NCI-H128 (cell line): ENCODE results near the gene UBE3A.
"Not testable (repeated sequence)": the region's sequence is repeated elsewhere in the genome, so short reads cannot be mapped to it uniquely, and the experiment has no call there.

Source experiments
- DNase-seq: peaks from one replicate; lab custom pipeline; 2025; ENCODE audit not compliant: unreplicated experiment; lab: John Stamatoyannopoulos, UW

The UBE3A gene

GRCh38 chr15:25439369-25439836 lies 579 bp upstream of the UBE3A start:
- DNase-seq = no peak

DNA sequence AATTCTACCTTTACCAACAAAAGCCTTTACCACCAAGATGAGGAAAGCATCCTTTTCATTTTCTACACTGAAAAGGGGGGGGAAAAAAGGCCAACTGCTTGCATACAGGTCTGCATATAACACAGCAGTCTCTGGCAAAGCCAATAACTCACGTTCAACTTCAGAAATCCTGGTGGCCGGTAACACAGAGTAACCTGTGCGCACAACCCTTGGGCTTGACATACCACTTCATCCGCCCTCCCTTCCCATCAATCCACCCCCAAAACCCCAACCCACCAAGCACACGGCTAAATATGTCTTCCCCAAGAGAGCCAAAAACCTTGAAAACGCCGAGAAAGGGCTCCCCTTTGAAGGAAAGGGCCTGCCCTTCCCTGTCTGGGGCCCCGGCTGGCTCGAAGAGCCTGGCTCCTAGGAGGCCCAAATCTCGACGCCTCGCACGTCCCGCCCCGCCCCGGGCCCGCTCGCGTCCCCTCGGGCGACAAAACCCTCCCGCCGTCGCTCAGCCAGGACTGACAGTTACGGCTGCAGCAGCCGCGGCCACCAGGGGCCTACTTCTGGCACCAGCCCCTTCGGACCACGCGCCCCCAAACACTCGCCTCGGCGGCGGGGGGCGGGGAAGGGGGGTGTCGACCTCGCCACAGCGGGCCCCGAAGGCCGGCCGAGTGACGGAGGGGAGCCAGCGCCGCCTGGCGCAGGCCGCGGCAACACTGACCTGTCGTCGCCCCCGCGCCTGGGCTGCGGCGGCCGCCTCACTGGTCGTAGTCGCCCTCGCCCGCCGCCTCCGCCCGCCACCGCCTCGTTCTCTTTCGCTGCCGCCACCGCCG lies 835 bp downstream of the UBE3A start:
- DNase-seq = peak; percentile 1

GRCh38 chr15:25436707-25437106 lies 2.1 kb downstream of the UBE3A start:
- no peak for DNase-seq

- DNase-seq = no peak
These were observed 3.2 kb downstream of the UBE3A start for GRCh38 chr15:25435474-25436243.

DNA sequence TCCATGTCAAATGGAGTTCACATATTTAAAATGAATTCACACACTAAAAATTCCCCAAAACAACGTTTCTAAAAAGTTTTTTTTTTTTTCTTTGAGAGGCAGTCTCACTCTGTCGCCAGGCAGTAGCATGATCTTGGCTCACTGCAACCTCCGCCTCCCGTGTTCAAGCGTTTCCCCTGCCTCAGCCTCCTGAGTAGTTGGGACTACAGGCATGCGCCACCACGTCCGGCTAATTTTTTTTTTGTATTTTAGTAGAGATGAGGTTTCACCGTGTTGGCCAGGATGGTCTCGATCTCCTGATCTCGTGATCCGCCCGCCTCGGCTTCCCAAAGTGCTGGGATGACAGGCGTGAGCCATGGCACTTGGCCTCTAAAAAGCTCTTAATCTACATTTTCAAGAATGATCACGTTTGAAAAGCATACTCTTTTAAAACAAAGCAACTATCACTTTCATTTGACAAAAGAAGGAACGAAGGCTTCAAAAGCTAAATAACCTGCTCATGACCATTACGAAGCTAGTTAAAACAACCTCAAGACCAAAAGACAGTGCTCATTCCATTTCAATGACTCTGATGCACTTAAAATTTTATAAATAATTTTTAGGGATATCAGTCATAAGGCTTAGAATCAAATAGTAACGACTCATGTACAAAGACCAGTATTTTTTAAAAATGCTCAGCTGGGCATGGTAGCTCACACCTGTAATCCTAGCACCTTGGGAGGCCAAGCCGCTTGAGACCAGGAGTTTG lies 5.5 kb downstream of the UBE3A start:
- no peak for DNase-seq

DNA sequence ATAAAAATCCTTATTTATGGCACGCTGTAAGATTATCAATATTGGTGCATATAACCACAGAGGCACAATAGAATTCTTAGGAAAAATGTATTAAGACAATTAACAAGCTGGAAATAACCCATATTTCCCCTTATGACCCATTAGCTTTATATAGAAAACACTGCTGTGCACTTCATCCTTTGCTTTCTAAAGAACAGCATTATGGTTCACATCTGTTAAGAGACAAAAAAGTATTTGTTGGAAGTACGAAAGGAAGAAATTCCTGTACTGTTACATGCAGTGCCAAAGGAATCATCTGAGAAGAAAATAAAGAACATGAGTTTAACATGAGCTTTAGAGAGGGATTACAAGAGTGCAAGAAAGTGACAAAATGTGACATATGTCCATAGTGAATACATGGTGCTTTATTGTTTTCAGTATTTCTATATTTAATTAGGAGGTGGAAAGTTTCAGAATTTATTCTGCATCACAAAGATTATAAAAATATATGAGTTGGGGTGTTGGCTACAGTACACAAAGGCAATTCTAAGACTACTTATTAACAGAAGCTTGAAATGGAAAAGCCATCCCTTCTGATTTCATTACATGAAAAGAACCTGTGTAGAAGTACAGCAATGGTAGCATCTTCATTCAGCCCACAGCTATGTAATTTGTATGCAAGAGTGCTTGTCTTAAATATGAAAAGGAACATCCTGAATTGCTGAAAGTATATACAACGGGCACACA lies 6.8 kb downstream of the UBE3A start:
- DNase-seq = no peak

- no peak for DNase-seq
These were observed 11.0 kb downstream of the UBE3A start for GRCh38 chr15:25427861-25428260.

- no peak for DNase-seq
These were observed 11.8 kb downstream of the UBE3A start for GRCh38 chr15:25426896-25427610.

GRCh38 chr15:25424073-25424472 lies 14.8 kb downstream of the UBE3A start:
- no peak for DNase-seq

- no peak for DNase-seq
These were observed 16.8 kb downstream of the UBE3A start for GRCh38 chr15:25422021-25422420.

GRCh38 chr15:25418202-25418601 lies 20.6 kb downstream of the UBE3A start:
- no peak for DNase-seq

GRCh38 chr15:25417604-25418003 lies 21.2 kb downstream of the UBE3A start:
- no peak for DNase-seq

DNA sequence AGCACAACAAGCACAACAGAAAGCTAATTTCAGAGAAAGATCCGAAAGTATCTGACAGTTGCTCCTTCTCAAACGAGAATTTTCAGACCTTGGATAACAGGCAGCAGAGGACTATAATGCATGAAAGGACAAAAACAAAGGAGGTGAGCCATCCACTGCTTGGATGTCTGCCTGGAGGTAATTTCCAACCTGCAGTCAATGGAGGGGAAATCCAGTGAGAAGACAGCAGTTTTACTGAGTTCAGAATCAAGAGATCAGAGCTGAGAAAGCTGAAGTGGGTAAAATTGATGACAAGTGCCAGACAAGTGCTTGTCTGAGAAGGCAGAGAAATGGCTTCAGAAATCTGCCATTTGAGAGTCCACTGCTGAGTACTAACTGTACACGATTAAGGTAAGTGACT lies 22.1 kb downstream of the UBE3A start:
- no peak for DNase-seq

- no peak for DNase-seq
These were observed 23.1 kb downstream of the UBE3A start for GRCh38 chr15:25415707-25416106.

DNA sequence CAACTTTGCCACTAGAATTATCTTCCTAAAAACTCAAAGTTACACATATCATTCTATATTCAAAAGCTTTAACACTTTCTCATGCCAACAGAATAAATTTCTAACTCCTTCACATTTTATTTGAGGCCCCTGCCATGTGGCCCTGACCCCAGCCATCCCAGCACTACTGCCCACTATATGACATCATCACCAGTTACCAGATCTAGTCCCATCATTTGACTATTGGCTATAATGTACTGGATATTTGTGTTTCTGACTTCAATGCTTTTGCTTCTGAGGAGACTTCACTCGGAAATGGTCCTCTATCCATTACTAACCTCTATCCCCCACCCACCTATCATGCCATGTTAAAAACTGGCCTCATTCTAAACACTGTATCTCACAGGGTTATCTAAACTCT lies 23.6 kb downstream of the UBE3A start:
- no peak for DNase-seq

DNA sequence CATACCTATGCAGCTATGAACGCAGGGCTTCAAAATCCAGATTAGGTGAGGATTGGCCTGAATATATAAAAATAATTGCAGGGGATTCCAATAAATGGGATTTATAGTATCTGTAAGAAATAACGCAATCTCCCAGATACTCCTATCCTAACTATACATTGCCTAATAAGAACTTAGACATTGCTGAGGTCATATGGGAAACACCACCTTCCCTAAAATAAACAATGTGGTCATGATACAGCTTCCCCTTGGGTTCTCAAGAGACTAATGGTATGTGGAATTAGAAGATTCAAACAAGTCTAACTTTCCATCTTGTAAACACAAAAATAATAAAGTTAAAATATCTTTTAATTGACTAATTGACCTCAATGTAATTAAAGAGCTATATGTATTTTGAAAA lies 28.2 kb downstream of the UBE3A start:
- DNase-seq = no peak

DNA sequence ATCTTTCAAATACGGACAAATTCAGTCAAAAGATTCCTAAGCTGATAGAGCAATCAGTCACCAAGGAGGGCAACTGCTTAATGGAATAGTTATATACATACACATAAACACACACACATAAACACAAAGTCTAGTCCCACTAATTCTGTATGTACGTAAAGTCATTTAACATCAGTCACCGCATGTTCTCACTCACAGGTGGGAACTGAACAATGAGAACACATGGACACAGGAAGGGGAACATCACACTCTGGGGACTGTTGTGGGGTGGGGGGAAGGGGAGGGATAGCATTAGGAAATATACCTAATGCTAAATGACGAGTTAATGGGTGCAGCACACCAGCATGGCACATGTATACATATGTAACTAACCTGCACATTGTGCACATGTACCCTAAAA lies 29.1 kb downstream of the UBE3A start:
- not testable (repeated sequence) for DNase-seq

DNA sequence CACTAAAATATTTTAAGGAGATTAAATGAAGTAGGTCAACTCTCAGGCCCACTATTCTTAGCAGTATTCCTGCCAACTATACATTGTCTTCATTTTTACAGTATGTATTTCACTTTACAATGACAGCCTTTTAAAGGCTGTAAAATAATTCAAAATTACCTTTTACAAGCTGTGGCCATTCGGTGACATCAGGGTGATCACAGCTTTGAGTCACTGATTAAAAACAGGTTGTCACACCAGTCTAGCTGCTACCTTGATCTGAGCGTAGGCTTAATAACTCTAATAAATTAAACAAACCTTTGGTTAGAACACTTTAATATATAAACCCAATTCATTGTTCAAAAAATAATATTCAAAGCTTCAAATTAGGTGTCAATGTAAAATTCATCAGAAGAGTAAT lies 29.9 kb downstream of the UBE3A start:
- DNase-seq = no peak

DNA sequence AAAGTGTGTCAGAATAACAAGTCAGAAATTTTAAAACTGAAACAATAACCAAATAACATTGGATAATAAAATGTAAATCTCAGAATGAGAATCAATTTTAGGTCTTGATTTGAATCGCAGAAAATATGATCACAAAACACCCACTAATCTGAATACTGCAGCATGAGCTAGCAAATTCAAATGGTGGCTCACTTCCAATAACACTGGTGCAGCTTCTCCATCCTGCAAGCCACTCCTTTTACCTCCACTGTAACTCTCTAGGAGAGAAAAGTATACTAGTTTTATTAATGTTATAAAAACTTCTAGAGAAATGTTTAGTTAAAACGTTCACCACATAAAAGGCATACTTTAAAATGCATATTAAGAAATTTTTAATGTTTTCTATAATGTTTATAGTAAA lies 30.4 kb downstream of the UBE3A start:
- DNase-seq = no peak

DNA sequence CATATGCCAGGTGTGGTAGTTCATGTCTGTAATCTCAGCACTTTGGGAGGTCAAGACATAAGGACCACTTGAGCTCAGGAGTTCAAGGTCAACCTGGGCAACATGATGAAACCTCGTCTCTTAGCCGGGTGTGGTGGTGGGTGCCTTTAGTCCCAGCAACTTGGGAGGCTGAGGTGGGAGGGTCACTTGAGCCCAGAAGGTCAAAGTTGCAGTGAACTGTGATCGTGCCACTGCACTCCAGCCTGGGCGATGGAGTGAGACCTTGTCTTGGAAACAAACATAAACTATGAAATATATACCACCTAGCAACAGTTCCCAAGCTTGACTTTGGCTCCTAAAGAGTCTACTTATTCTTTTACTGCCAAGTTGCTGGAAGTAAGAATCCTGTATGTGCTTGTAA lies 30.9 kb downstream of the UBE3A start:
- DNase-seq = no peak
